ENCODE data around the gene CASP8AP2. TPM values are rescaled to one million over a fixed set of nuclear protein-coding genes. Genes with fewer than 3 reads are reported as not detected.
"Not testable (repeated sequence)": the region's sequence is repeated elsewhere in the genome, so short reads cannot be mapped to it uniquely, and the experiment has no call there.

CASP8AP2 gene
- total RNA-seq, 1 donor, result 7.0 TPM

- peak; percentile 85 to 97 (median 95) for DNase-seq (ENCODE audit: low read depth in 2 of 3, low spot score in 2 of 3)
Measured at GRCh38 chr6:89819336-89820130, 10.1 kb upstream of the CASP8AP2 start, which contains the start of gene MDN1. TSS of gene MDN1 (minus strand) at chr6:89819794. CDS start at chr6:89819607, 187 bp downstream.

GRCh38 chr6:89826029-89826528 lies 3.6 kb upstream of the CASP8AP2 start:
- DNase-seq (ENCODE audit: low read depth in 2 of 3, low spot score in 2 of 3), result no peak

GRCh38 chr6:89828475-89828987 lies 1.1 kb upstream of the CASP8AP2 start:
- not testable (repeated sequence) for DNase-seq (ENCODE audit: low read depth in 2 of 3, low spot score in 2 of 3)

GRCh38 chr6:89828988-89829471 lies 650 bp upstream of the CASP8AP2 start:
- DNase-seq (ENCODE audit: low read depth in 2 of 3, low spot score in 2 of 3), result peak in 1 of 3 donors; percentile 50

- DNase-seq (ENCODE audit: low read depth in 2 of 3, low spot score in 2 of 3), result no peak
Measured at GRCh38 chr6:89830170-89830809, 610 bp downstream of the CASP8AP2 start.

- no peak for DNase-seq (ENCODE audit: low read depth in 2 of 3, low spot score in 2 of 3)
Measured at GRCh38 chr6:89834884-89835792, 5.5 kb downstream of the CASP8AP2 start.

- DNase-seq (ENCODE audit: low read depth in 2 of 3, low spot score in 2 of 3), result no peak
Measured at GRCh38 chr6:89836639-89837222, 7.1 kb downstream of the CASP8AP2 start.

- DNase-seq (ENCODE audit: low read depth in 2 of 3, low spot score in 2 of 3), result no peak
Measured at GRCh38 chr6:89840538-89840937, 10.9 kb downstream of the CASP8AP2 start.

- no peak for DNase-seq (ENCODE audit: low read depth in 2 of 3, low spot score in 2 of 3)
Measured at GRCh38 chr6:89842228-89842627, 12.5 kb downstream of the CASP8AP2 start.

GRCh38 chr6:89843070-89843469 lies 13.4 kb downstream of the CASP8AP2 start:
- no peak for DNase-seq (ENCODE audit: low read depth in 2 of 3, low spot score in 2 of 3)

- DNase-seq (ENCODE audit: low read depth in 2 of 3, low spot score in 2 of 3), result not testable (repeated sequence)
Measured at GRCh38 chr6:89847513-89847912, 17.8 kb downstream of the CASP8AP2 start.

GRCh38 chr6:89853068-89853467 lies 23.4 kb downstream of the CASP8AP2 start:
- no peak for DNase-seq (ENCODE audit: low read depth in 2 of 3, low spot score in 2 of 3)

- DNase-seq (ENCODE audit: low read depth in 2 of 3, low spot score in 2 of 3), result no peak
Measured at GRCh38 chr6:89858041-89858440, 28.4 kb downstream of the CASP8AP2 start.

- no peak for DNase-seq (ENCODE audit: low read depth in 2 of 3, low spot score in 2 of 3)
Measured at GRCh38 chr6:89859744-89860143, 30.1 kb downstream of the CASP8AP2 start.

GRCh38 chr6:89862273-89862672 lies 32.6 kb downstream of the CASP8AP2 start:
- DNase-seq (ENCODE audit: low read depth in 2 of 3, low spot score in 2 of 3), result no peak

GRCh38 chr6:89862698-89863097 lies 33.0 kb downstream of the CASP8AP2 start:
- no peak for DNase-seq (ENCODE audit: low read depth in 2 of 3, low spot score in 2 of 3)

GRCh38 chr6:89866024-89866678 lies 36.5 kb downstream of the CASP8AP2 start:
- DNase-seq (ENCODE audit: low read depth in 2 of 3, low spot score in 2 of 3), result no peak

- DNase-seq (ENCODE audit: low read depth in 2 of 3, low spot score in 2 of 3), result no peak
Measured at GRCh38 chr6:89873721-89874120, 44.0 kb downstream of the CASP8AP2 start.

GRCh38 chr6:89874438-89874837 lies 44.8 kb downstream of the CASP8AP2 start:
- no peak for DNase-seq (ENCODE audit: low read depth in 2 of 3, low spot score in 2 of 3)

All from hematopoietic multipotent progenitor cell (in vitro differentiated cells).